Activated naive CD4-positive, alpha-beta T cell treated with anti-CD3 and anti-CD28 coated beads, Interleukin-2, amount 50 U/mL, for 16 hours (primary cell): ENCODE measurements around the gene GPC3.

ENCODE experiments used
- DNase-seq: peaks from one replicate; pipeline ENCODE4 v3.0.0-alpha.2; 2020

GPC3 gene

GRCh38 chrX:133587818-133588217 is 397.6 kb downstream of the GPC3 start:
- no peak for DNase-seq

- DNase-seq: no peak
Measured at GRCh38 chrX:133587071-133587470, 398.3 kb downstream of the GPC3 start.

DNA sequence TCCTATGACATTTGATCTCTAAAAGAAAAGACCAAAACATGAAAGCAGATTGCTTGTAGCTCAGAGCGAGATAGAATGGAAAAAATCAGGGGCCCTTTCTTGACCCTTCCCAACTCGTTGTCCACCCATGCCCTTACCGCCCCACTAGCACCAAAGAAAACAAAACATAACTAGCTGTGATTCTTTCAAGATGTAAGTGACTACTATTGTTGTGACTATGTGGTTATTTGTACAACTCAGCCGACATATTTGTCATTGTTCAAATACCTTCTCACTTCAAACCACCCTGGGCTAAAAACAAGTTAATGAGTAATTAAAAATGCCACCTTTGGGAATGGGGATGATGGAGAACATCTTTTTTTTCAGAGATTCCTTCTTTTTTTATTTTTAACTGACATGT is 399.0 kb downstream of the GPC3 start:
- DNase-seq: no peak

- no peak for DNase-seq
Measured at GRCh38 chrX:133583825-133584224, 401.6 kb downstream of the GPC3 start.

- DNase-seq: no peak
Measured at GRCh38 chrX:133580625-133581024, 404.8 kb downstream of the GPC3 start.

DNA sequence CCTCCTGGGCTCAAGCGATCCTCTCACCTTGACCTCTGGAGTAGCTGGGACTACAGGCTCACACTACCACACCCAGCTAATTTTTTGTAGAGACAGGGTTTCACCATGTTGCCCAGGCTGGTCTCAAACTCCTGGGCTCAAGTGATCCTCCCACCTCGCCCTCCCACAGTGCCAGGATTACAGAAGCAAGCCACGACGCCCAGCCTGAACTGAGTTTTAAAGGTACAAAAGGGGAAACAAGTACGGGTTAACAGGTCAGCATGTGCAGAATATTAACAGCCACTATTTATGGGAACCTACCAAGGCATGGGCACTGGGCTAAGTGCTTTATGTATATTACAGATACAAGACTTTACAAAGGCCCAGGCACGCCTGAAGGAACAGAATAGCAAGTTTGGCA is 405.8 kb downstream of the GPC3 start:
- DNase-seq: no peak

- no peak for DNase-seq
Measured at GRCh38 chrX:133576876-133577275, 408.5 kb downstream of the GPC3 start.

DNA sequence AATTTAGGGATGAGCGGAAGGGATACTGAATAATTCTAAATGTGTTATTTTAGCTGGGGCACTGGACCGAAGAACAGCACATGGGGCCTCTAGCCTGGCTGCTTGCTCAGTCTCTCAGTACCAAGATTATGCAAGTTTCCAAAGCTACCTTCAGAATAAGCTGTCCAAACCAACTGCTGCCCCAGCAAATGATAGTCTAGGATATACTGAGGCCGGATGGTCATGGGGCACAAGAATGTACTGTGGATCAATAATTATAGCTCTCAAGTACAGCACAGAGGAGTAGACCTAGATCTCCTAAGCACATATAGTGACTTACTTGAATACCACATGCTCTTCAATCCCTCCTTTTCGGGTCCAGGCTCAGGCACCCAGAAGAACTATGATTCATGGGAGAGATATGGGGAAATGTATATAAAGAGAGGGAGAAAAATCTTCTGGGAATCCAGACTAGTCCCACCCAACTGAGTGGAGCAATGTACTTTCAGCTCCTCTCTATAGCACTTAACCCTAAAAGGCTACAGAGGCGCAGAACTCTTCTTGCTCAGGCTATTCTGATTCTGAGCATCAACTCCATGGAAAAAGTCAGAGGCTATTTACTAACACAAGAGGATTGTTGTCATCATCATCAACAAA is 409.8 kb downstream of the GPC3 start:
- DNase-seq: no peak

DNA sequence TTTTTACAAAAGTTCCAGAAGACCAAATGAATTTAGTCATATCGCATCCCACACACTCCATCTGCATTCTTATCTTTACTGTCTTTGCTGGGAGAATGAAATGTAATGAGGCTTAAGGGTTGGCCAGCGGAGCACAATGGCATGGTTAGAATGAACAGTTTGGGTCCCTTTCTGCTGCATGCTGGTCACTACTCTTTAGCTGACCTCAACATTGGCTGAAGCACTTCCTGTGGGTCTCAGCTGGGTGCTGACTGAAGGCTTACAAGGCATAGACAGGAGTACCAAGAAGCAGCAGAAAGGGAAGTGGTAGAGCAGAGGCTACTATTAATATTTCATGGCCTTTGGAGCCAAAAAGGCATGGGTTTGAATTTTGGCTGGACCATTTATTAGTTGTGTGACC is 410.7 kb downstream of the GPC3 start:
- no peak for DNase-seq

GRCh38 chrX:133570549-133570948 is 414.8 kb downstream of the GPC3 start:
- DNase-seq: no peak

DNA sequence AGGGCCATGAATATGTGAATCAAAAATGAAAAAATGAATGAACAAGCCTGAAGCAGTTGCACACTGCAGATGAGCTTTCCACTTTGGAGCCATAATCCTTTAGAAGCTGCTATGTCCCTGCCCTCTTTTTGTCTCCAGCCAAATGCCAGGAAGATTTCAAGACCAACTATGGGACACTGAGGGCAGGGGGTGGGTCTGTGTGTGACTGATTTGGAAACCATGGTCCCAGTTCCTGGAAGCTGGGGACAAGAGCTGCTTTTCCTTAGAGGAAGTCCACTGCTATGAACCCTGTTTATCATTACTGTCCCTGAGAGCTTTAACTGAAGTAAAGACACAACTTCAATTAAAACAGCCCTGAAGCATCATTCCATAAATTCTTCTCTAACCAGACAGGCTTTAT is 416.2 kb downstream of the GPC3 start:
- no peak for DNase-seq

DNA sequence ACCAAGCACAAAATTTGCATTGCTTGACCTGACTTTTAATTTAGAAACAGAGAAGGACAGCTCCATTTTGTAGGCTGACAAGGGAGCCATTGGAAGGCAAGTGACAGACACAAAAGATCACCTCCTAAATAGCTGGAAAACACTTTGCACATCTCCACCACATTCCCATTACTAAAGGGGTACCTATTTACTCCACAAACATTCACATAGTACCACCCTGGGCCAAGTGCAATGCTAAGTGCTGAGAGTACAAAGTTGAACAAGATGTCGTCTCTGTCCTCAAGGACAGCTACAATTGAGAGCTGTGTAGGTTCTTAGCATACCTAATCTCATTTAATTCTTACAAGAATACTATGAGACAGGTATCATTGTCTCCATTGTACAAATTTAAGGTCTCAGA is 417.3 kb downstream of the GPC3 start:
- no peak for DNase-seq

DNA sequence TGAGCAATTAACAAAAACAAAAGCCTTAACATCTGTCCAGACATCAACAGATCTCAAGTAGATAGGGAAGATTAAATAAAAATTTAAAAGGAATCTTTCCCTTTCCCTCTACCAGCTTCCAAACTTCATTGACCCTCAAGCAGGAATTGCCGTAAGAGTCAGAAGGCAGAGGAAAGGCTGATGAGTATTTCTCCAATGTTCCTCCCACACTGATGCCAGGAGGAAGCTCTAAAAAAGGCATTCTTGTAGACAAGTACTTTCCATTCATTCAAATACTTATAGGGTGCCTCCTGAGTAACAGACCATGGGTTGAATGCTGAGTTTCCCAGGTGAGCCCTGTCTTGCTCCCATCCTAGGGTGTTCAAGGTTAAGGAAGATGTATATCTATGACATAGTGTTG is 418.5 kb downstream of the GPC3 start:
- DNase-seq: no peak

DNA sequence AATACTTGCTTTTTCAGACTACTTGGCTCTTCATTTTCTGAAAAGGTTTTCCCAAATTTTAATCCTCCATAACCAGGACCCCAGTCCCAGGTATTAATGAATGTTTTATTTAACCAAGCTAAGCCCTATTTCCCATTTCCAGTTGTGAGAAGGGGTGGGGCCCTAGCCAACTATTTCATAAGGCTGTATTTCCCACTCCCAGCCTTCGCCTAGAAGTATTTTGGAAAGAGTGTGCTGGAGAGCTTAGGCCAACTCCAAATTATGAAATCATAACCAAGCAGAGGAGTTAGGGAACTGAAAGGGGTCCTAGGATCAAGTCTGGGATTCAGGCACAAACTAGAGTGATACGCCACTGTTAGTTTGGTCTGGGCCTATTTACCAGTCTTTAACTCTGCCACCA is 421.7 kb downstream of the GPC3 start:
- no peak for DNase-seq

DNA sequence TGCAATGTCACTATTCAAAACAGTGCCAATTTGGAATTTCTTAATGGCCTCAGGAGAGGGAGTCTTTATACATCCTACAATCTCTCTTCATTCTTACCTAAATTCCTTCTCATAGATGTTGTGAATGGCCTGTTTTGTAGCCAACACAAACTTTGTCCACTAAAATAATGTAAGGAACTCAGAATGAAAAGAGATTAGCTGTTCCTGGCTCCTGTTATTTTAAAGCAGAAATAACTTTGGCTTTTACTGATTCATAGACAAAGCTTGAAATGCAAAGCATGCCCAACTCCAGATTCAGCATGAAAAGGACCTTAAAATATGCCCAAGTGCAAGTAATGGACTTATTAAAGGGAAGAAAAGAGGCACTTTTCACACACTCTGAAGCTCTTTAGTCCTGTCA is 424.1 kb downstream of the GPC3 start:
- no peak for DNase-seq

DNA sequence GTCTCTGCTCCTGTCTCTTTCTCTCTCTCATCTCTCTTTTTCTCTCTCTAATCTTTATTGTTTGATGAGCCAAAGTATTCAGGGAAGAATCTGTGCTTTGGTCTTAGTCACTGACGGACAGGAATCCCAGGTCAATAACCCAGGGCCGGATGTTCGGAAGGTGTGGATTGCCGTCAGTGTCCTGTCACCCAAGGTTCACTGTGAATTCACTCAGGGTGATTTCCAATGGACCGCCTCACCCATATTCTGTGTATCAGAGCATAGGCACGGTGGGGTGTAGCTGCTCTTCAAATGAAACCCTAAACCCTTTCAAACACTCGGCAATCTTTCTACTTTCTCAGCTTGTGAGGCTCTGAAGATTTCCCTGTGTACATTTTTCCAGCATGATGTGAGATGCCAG is 425.5 kb downstream of the GPC3 start:
- no peak for DNase-seq

DNA sequence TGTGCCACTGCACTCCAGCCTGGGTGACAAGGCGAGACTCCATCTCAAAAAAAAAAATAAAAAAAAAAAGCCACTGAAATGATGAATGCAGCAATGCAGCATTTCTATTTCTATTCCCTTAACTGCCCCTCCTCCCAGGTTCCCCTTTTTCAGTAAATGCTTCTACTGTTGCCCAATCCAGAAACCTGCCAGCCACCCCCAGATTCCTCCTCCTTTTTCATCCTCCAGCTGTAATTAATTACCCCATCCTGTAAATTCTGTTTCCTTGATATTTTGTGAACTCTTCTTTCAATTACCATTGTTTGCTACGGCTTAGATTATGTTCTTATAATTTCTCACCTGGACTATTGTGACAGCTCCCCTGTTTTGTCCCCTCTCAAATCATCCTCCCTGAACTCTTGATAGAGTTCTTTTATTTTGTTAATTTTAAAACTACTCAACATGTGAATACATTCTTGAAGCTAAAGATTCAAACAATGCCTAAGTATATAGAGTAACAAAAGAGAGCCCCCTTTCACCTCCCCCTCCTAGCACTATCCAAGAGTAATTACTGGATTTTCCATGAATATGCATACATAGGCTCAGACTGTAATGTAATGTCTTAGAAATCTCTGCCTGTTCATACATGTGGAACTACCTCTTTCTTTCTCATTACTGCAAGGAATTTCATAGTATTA is 429.5 kb downstream of the GPC3 start:
- no peak for DNase-seq

- DNase-seq: no peak
Measured at GRCh38 chrX:133550665-133551485, 434.5 kb downstream of the GPC3 start.

DNA sequence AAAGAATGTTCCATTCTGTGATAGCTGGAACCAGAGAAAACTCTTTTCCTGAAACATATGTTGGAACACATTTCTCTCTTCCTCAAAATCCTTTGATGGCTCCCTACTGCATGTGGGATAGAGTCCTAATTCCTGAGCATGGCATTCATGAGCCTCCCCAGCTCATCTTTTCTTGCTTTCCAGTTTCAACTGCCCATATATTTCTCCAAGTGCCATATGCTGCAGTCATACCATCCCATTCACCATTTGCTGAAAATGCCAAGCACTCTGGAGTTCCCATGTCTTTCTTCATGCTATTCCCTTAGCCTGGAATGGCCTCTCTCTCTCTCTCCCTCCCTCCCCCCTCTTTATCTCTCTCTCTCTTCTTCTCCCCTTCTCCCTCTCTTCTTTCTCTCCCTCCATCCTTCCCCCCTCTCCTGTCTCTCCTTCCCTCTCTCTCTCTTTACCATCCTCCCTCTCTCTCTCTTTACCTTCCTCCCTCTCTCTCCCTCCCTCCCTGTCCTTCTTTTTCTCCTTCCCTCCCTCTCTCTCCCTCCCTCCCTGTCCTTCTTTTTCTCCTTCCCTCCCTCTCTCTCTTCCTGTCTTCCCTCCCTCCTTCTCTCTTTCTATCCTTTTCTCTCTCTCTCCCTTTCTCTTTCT is 436.0 kb downstream of the GPC3 start:
- no peak for DNase-seq

- no peak for DNase-seq
Measured at GRCh38 chrX:133546441-133546840, 439.0 kb downstream of the GPC3 start.

- DNase-seq: no peak
Measured at GRCh38 chrX:133544778-133545177, 440.6 kb downstream of the GPC3 start.

DNA sequence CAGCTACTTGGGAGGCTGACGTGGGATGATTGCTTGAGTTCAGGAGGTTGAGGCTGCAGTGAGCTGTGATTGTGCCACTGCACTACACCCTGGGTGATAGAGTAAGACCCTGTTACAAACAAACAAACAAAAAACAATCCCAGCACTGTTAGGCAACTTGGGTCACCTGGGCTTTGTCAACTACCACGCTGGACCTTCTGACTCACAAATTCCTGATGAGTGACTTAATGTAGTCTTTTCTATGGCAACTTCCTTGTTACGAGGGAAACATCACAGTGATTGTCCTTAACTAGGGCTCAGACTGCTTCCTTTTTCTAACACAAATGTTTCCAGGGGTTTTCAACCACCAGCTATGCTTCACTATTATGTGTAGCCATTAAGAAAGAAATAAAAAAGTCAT is 441.3 kb downstream of the GPC3 start:
- DNase-seq: no peak

- no peak for DNase-seq
Measured at GRCh38 chrX:133543654-133544053, 441.7 kb downstream of the GPC3 start.

- DNase-seq: no peak
Measured at GRCh38 chrX:133542476-133542875, 442.9 kb downstream of the GPC3 start.
